Measurements from ENCODE around the gene STARD13. TPM values are rescaled to one million over a fixed set of nuclear protein-coding genes. Genes with fewer than 3 reads are reported as not detected.

Gene STARD13
- total and polyA plus RNA-seq, 4 donors: 2.7 to 15.3 (median 5.7) TPM

GRCh38 chr13:33167491-33167890 lies 118.1 kb downstream of the STARD13 start:
- no peak overlapping the region for H3K4me3 ChIP-seq (ENCODE audit: low read depth in 1 of 3, low read length in 3 of 3)
- 95% methylated on average over 12 of the region's 12 CpGs for WGBS
- no peak for DNase-seq (ENCODE audit: low spot score)
- peaks cover 6 to 27% (median 23%) of the 10 kb centered on the region in 4 donors for H3K4me1 ChIP-seq (ENCODE audit: control insufficient read depth in 4 of 4, insufficient read depth in 4 of 4, low read length in 3 of 4)
- H3K9me3 ChIP-seq (ENCODE audit: control insufficient read depth in 4 of 4, low read length in 3 of 4): peaks cover 0 to 2% (median 0%) of the 10 kb centered on the region in 4 donors
- H3K36me3 ChIP-seq (ENCODE audit: control insufficient read depth in 4 of 4, insufficient read depth in 3 of 4, low read depth in 1 of 4, low read length in 3 of 4): peaks cover 0 to 9% (median 2%) of the 10 kb centered on the region in 4 donors
- no peaks in the 10 kb centered on the region for H3K27me3 ChIP-seq (ENCODE audit: control insufficient read depth in 4 of 4, insufficient read depth in 4 of 4, low read length in 3 of 4)
- TF ChIP-seq FOXA2 (IDR thresholded peaks at IDR 0.05) (no peak), FOXA1 (IDR thresholded peaks at IDR 0.05) (no peak), TAF1 (conservative IDR thresholded peaks at IDR 0.05) (no peak), HNF4A (conservative IDR thresholded peaks at IDR 0.05) (no peak), HNF4G (IDR thresholded peaks at IDR 0.05) (no peak), NR2F2 (IDR thresholded peaks at IDR 0.05) (no peak), ATF3 (IDR thresholded peaks at IDR 0.05) (no peak), YY1 (IDR thresholded peaks at IDR 0.05) (no peak), CTCF (IDR thresholded peaks at IDR 0.05; ENCODE audit: low read depth, low read length, missing input control) (no peak), EGR1 (IDR thresholded peaks at IDR 0.05; ENCODE audit: low read depth in 2 of 2) (no peak), SP1 (IDR thresholded peaks at IDR 0.05) (no peak), RAD21 (IDR thresholded peaks at IDR 0.05) (no peak), ZBTB33 (IDR thresholded peaks at IDR 0.05) (no peak), GABPA (IDR thresholded peaks at IDR 0.05 in 1 of 2, conservative IDR thresholded peaks at IDR 0.05 in 1 of 2) (no peak), MAX (IDR thresholded peaks at IDR 0.05) (no peak), JUND (IDR thresholded peaks at IDR 0.05) (no peak)
- no peak overlapping the region for H3K9ac ChIP-seq (ENCODE audit: low read depth in 1 of 2, low read length in 2 of 2)
- no peak overlapping the region for H3K27ac ChIP-seq (ENCODE audit: low read depth in 1 of 2, low read length in 2 of 2)

- Histone ChIP-seq H3K27ac (ENCODE audit: low read depth in 1 of 2, low read length in 2 of 2) (no peak overlapping the region), H3K9ac (ENCODE audit: low read depth in 1 of 2, low read length in 2 of 2) (no peak overlapping the region), H3K4me3 (ENCODE audit: low read depth in 1 of 3, low read length in 3 of 3) (no peak overlapping the region), H3K27me3 (ENCODE audit: control insufficient read depth in 4 of 4, insufficient read depth in 4 of 4, low read length in 3 of 4) (no peaks in the 10 kb centered on the region), H3K36me3 (ENCODE audit: control insufficient read depth in 4 of 4, insufficient read depth in 3 of 4, low read depth in 1 of 4, low read length in 3 of 4) (peaks cover 0 to 10% (median 4%) of the 10 kb centered on the region in 4 donors), H3K4me1 (ENCODE audit: control insufficient read depth in 4 of 4, insufficient read depth in 4 of 4, low read length in 3 of 4) (peaks cover 4 to 26% (median 22%) of the 10 kb centered on the region in 4 donors), H3K9me3 (ENCODE audit: control insufficient read depth in 4 of 4, low read length in 3 of 4) (peaks cover 0 to 2% (median 0%) of the 10 kb centered on the region in 4 donors)
- WGBS: 92% methylated on average over 2 of the region's 2 CpGs
- no peak for DNase-seq (ENCODE audit: low spot score)
- TF ChIP-seq FOXA1 (IDR thresholded peaks at IDR 0.05) (no peak), CTCF (IDR thresholded peaks at IDR 0.05; ENCODE audit: low read depth, low read length, missing input control) (no peak), RAD21 (IDR thresholded peaks at IDR 0.05) (no peak), NR2F2 (IDR thresholded peaks at IDR 0.05) (no peak), HNF4A (conservative IDR thresholded peaks at IDR 0.05) (no peak), REST (IDR thresholded peaks at IDR 0.05) (no peak), GABPA (IDR thresholded peaks at IDR 0.05 in 1 of 2, conservative IDR thresholded peaks at IDR 0.05 in 1 of 2) (no peak), ZBTB33 (IDR thresholded peaks at IDR 0.05) (no peak), EGR1 (IDR thresholded peaks at IDR 0.05; ENCODE audit: low read depth in 2 of 2) (no peak), YY1 (IDR thresholded peaks at IDR 0.05) (no peak), TAF1 (conservative IDR thresholded peaks at IDR 0.05) (no peak), JUND (IDR thresholded peaks at IDR 0.05) (no peak), ATF3 (IDR thresholded peaks at IDR 0.05) (no peak), FOXA2 (IDR thresholded peaks at IDR 0.05) (no peak), SP1 (IDR thresholded peaks at IDR 0.05) (no peak)
These were observed 119.8 kb downstream of the STARD13 start for GRCh38 chr13:33165787-33166186.

Measured in liver (tissue), 9 donors.